ENCODE data around the gene TNS3.
"Not testable (repeated sequence)": the region's sequence is repeated elsewhere in the genome, so short reads cannot be mapped to it uniquely, and the experiment has no call there.

- TF ChIP-seq CTCF (IDR thresholded peaks at IDR 0.05); EZH2 (IDR thresholded peaks at IDR 0.05; ENCODE audit: borderline replicate concordance, insufficient read depth, low read depth, low read length, poor library complexity, severe bottlenecking): not testable (repeated sequence)
These were observed 4.3 kb upstream of the TNS3 start for GRCh38 chr7:47586161-47586670.

All from B cell (primary cell).